Liver (tissue), 9 donors: ENCODE data around the gene ZNF530. TPM values are rescaled to one million over a fixed set of nuclear protein-coding genes. Genes with fewer than 3 reads are reported as not detected.

Source experiments
- DNase-seq: peaks from one replicate; pipeline ENCODE4 v3.0.0-alpha.2; 2017; ENCODE audit warnings: low spot score
- H3K27ac ChIP-seq, 2 donors: one replicate each; pipeline ENCODE4 v1.7.0; 2013; ENCODE audit warnings: inconsistent platforms in 2 of 2, low read length in 2 of 2, control low read depth in 1 of 2, low read depth in 1 of 2, mild to moderate bottlenecking in 1 of 2
- H3K27me3 ChIP-seq, 4 donors: one replicate each; pipeline versions ENCODE4 v1.6.1 to v1.7.0; 2013; ENCODE audit warnings: low read length in 3 of 4, inconsistent platforms in 1 of 4, mild to moderate bottlenecking in 1 of 4, moderate library complexity in 1 of 4; ENCODE audit not compliant: control insufficient read depth in 4 of 4, insufficient read depth in 4 of 4
- H3K36me3 ChIP-seq, 4 donors: one replicate each; pipeline versions ENCODE4 v1.6.1 to v1.7.0; 2013; ENCODE audit warnings: low read length in 3 of 4, mild to moderate bottlenecking in 3 of 4, low read depth in 1 of 4, moderate library complexity in 1 of 4; ENCODE audit not compliant: control insufficient read depth in 4 of 4, insufficient read depth in 3 of 4
- H3K4me1 ChIP-seq, 4 donors: one replicate each; pipeline versions ENCODE4 v1.6.1 to v1.7.0; 2013; ENCODE audit warnings: low read length in 3 of 4, mild to moderate bottlenecking in 3 of 4, moderate library complexity in 1 of 4; ENCODE audit not compliant: control insufficient read depth in 4 of 4, insufficient read depth in 4 of 4
- H3K4me3 ChIP-seq, 3 donors: one replicate each; pipeline versions ENCODE4 v1.6.1 to v1.7.0; 2013; ENCODE audit warnings: low read length in 3 of 3, control low read depth in 1 of 3, low read depth in 1 of 3, mild to moderate bottlenecking in 1 of 3
- H3K9ac ChIP-seq, 2 donors: one replicate each; pipeline ENCODE4 v1.7.0; 2013; ENCODE audit warnings: low read length in 2 of 2, mild to moderate bottlenecking in 2 of 2, moderate library complexity in 2 of 2, control low read depth in 1 of 2, low read depth in 1 of 2
- H3K9me3 ChIP-seq, 4 donors: one replicate each; pipeline versions ENCODE4 v1.6.1 to v1.7.0; 2013; ENCODE audit warnings: low read length in 3 of 4; ENCODE audit not compliant: control insufficient read depth in 4 of 4
- EGR1 ChIP-seq, 2 donors: IDR thresholded peaks; 2 replicates each; pipeline ENCODE4 v1.6.1; 2016 to 2018; ENCODE audit warnings: antibody characterized with exemption in 2 of 2, low read depth in 2 of 2
- FOXA1 ChIP-seq: IDR thresholded peaks from 2 replicates; pipeline ENCODE4 v1.6.1; 2016; ENCODE audit warnings: antibody characterized with exemption
- FOXA2 ChIP-seq: IDR thresholded peaks from 2 replicates; pipeline ENCODE4 v1.6.1; 2016; ENCODE audit warnings: antibody characterized with exemption
- GABPA ChIP-seq, 2 donors: IDR thresholded peaks in 1 of 2; conservative IDR thresholded peaks in 1 of 2; 2 replicates each; pipeline ENCODE4 v1.6.1; 2016; ENCODE audit warnings: antibody characterized with exemption in 2 of 2, mild to moderate bottlenecking in 1 of 2, moderate library complexity in 1 of 2
- HNF4A ChIP-seq, 2 donors: conservative IDR thresholded peaks; 2 replicates each; pipeline ENCODE4 v1.6.1; 2016; ENCODE audit warnings: antibody characterized with exemption in 2 of 2, mild to moderate bottlenecking in 2 of 2
- HNF4G ChIP-seq: IDR thresholded peaks from 2 replicates; pipeline ENCODE4 v1.6.1; 2016; ENCODE audit warnings: antibody characterized with exemption
- JUND ChIP-seq, 2 donors: IDR thresholded peaks; 2 replicates each; pipeline ENCODE4 v1.6.1; 2016; ENCODE audit warnings: antibody characterized with exemption in 2 of 2
- NR2F2 ChIP-seq: IDR thresholded peaks from 2 replicates; pipeline ENCODE4 v1.6.1; 2016; ENCODE audit warnings: antibody characterized with exemption
- RAD21 ChIP-seq, 2 donors: IDR thresholded peaks; 2 replicates each; pipeline ENCODE4 v1.6.1; 2016; ENCODE audit warnings: antibody characterized with exemption in 2 of 2, mild to moderate bottlenecking in 2 of 2
- RXRA ChIP-seq, 2 donors: IDR thresholded peaks; 2 replicates each; pipeline ENCODE4 v1.6.1; 2017 to 2018; ENCODE audit warnings: antibody characterized with exemption in 2 of 2, mild to moderate bottlenecking in 1 of 2
- SP1 ChIP-seq: IDR thresholded peaks from 2 replicates; pipeline ENCODE4 v1.6.1; 2018; ENCODE audit warnings: antibody characterized with exemption, mild to moderate bottlenecking
- YY1 ChIP-seq: IDR thresholded peaks from 2 replicates; pipeline ENCODE4 v1.6.1; 2016; ENCODE audit warnings: antibody characterized with exemption, mild to moderate bottlenecking
- WGBS: extraction: QIAGEN DNeasy Blood & Tissue Kit; methylation state at CpG from one replicate; pipeline ENCODE4 v1.1.7; 2013; 5-methylcytosine and 5-hydroxymethylcytosine counted together
- polyA plus RNA-seq, 2 donors: library from polyadenylated mRNA; stranded (reverse) in 1 of 2; unstranded in 1 of 2; fragments of 200-250 nt in 1 of 2; fragments of >200 nt in 1 of 2; fragmentation: Nextera tagmentation in 1 of 2; extraction: Ambion mirVana in 1 of 2; gene quantifications; one replicate each; pipeline versions ENCODE4 v1.2.1 to v1.2.3, GENCODE V29; 2013 to 2015
- total RNA-seq, 2 donors: library from RNA; depleted of rRNA; stranded (reverse); fragments of >200 nt; gene quantifications; one replicate each; pipeline ENCODE4 v1.2.3, GENCODE V29; 2014
- TF ChIP-seq, protein P1 (sequence below): IDR thresholded peaks from 2 replicates; pipeline ENCODE4 v1.6.1; 2016; ENCODE audit warnings: antibody characterized with exemption
- TF ChIP-seq, protein P2 (sequence below): IDR thresholded peaks from 2 replicates; pipeline ENCODE4 v1.6.1; 2016; ENCODE audit warnings: antibody characterized with exemption, mild to moderate bottlenecking
- TF ChIP-seq, protein P3 (sequence below): IDR thresholded peaks from 2 replicates; pipeline ENCODE4 v1.6.1; 2016; ENCODE audit warnings: antibody characterized with exemption
- TF ChIP-seq, protein P4 (sequence below): IDR thresholded peaks from 2 replicates; pipeline ENCODE4 v1.6.1; 2016; ENCODE audit warnings: antibody characterized with exemption
- donor health status: healthy.
- donor health status: healthy.
- donor health status: healthy.
- donor health status: healthy.
- donor health status: healthy.

The ZNF530 gene
- total and polyA plus RNA-seq, 4 donors, result 0.86 to 7.1 (median 1.4) TPM

DNA sequence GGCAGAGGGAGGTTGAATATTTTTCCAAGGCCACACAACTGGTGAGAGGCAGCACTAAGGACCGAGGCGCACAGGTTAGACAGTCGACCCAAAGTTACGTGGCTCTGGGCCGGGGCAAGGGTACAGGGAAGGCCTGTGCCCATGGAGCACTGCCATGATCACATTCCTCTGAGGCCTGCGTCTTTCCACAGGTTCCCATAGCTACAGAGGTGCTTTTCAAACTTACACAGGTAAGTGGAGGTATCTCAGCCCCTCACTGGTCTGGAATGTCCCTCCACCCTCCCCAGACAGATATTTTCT, 34.1 kb downstream of the ZNF530 start:
- WGBS, result 58% methylated on average over 6 of the region's 6 CpGs
- DNase-seq, result no peak

DNA sequence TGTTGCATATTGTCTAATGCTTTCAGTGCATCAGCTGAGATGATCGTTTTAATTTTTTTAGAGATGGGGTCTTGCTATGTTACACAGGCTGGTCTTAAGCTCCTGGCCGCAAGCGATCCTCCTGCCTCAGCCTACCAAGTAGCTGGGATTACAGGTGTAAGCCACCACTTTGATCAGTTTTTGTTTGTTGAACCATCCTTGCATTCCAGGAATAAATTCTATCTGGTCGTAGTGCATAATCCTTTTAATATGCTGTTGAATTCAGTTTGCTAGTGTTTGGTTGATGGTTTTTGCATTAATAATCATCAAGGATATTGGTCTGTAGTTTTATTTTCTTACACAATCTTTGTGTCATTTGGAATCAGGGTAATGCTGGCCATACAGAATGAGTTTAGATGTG, 37.7 kb downstream of the ZNF530 start:
- 99% methylated on average over 4 of the region's 4 CpGs for WGBS
- Histone ChIP-seq H3K4me1 (peaks cover 4 to 10% (median 8%) of the 10 kb centered on the region in 4 donors), H3K4me3 (peak overlapping the region in 2 of 3 donors; percentile 20 to 39), H3K9me3 (peaks cover 28 to 59% (median 55%) of the 10 kb centered on the region in 4 donors), H3K27me3 (no peaks in the 10 kb centered on the region), H3K36me3 (peaks cover 19 to 75% (median 62%) of the 10 kb centered on the region in 4 donors), H3K9ac (no peak overlapping the region), H3K27ac (no peak overlapping the region)
- no peak for DNase-seq
- TF ChIP-seq GABPA (IDR thresholded peaks at IDR 0.05 in 1 of 2, conservative IDR thresholded peaks at IDR 0.05 in 1 of 2) (no peak), HNF4G (no peak), SP1 (no peak), NR2F2 (no peak), RAD21 (IDR thresholded peaks at IDR 0.05) (no peak), FOXA2 (no peak), YY1 (no peak), FOXA1 (no peak), JUND (IDR thresholded peaks at IDR 0.05) (no peak), EGR1 (IDR thresholded peaks at IDR 0.05; ENCODE audit: low read depth in 2 of 2) (no peak), HNF4A (conservative IDR thresholded peaks at IDR 0.05) (no peak), RXRA (IDR thresholded peaks at IDR 0.05) (no peak)
- TF ChIP-seq, protein P1, sequence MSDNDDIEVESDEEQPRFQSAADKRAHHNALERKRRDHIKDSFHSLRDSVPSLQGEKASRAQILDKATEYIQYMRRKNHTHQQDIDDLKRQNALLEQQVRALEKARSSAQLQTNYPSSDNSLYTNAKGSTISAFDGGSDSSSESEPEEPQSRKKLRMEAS, result no peak
- TF ChIP-seq, protein P2, sequence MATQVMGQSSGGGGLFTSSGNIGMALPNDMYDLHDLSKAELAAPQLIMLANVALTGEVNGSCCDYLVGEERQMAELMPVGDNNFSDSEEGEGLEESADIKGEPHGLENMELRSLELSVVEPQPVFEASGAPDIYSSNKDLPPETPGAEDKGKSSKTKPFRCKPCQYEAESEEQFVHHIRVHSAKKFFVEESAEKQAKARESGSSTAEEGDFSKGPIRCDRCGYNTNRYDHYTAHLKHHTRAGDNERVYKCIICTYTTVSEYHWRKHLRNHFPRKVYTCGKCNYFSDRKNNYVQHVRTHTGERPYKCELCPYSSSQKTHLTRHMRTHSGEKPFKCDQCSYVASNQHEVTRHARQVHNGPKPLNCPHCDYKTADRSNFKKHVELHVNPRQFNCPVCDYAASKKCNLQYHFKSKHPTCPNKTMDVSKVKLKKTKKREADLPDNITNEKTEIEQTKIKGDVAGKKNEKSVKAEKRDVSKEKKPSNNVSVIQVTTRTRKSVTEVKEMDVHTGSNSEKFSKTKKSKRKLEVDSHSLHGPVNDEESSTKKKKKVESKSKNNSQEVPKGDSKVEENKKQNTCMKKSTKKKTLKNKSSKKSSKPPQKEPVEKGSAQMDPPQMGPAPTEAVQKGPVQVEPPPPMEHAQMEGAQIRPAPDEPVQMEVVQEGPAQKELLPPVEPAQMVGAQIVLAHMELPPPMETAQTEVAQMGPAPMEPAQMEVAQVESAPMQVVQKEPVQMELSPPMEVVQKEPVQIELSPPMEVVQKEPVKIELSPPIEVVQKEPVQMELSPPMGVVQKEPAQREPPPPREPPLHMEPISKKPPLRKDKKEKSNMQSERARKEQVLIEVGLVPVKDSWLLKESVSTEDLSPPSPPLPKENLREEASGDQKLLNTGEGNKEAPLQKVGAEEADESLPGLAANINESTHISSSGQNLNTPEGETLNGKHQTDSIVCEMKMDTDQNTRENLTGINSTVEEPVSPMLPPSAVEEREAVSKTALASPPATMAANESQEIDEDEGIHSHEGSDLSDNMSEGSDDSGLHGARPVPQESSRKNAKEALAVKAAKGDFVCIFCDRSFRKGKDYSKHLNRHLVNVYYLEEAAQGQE, result no peak
- TF ChIP-seq, protein P3, sequence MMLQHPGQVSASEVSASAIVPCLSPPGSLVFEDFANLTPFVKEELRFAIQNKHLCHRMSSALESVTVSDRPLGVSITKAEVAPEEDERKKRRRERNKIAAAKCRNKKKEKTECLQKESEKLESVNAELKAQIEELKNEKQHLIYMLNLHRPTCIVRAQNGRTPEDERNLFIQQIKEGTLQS, result no peak

More for the DNA sequence above, 34.1 kb downstream of the ZNF530 start:
- Histone ChIP-seq H3K27ac (no peak overlapping the region), H3K9me3 (peaks cover 7 to 47% (median 30%) of the 10 kb centered on the region in 4 donors), H3K4me3 (peak overlapping the region; percentile 69 to 95 (median 87)), H3K36me3 (peaks cover 3 to 41% (median 30%) of the 10 kb centered on the region in 4 donors), H3K27me3 (no peaks in the 10 kb centered on the region), H3K4me1 (peaks cover 4 to 10% (median 8%) of the 10 kb centered on the region in 4 donors), H3K9ac (peak overlapping the region in 1 of 2 donors; percentile 5)
- TF ChIP-seq EGR1 (IDR thresholded peaks at IDR 0.05; ENCODE audit: low read depth in 2 of 2) (no peak), SP1 (no peak), GABPA (IDR thresholded peaks at IDR 0.05 in 1 of 2, conservative IDR thresholded peaks at IDR 0.05 in 1 of 2) (no peak), HNF4G (no peak), NR2F2 (no peak), RXRA (IDR thresholded peaks at IDR 0.05) (no peak), YY1 (no peak), FOXA2 (no peak), FOXA1 (no peak), RAD21 (IDR thresholded peaks at IDR 0.05) (no peak)
- TF ChIP-seq, protein P4, sequence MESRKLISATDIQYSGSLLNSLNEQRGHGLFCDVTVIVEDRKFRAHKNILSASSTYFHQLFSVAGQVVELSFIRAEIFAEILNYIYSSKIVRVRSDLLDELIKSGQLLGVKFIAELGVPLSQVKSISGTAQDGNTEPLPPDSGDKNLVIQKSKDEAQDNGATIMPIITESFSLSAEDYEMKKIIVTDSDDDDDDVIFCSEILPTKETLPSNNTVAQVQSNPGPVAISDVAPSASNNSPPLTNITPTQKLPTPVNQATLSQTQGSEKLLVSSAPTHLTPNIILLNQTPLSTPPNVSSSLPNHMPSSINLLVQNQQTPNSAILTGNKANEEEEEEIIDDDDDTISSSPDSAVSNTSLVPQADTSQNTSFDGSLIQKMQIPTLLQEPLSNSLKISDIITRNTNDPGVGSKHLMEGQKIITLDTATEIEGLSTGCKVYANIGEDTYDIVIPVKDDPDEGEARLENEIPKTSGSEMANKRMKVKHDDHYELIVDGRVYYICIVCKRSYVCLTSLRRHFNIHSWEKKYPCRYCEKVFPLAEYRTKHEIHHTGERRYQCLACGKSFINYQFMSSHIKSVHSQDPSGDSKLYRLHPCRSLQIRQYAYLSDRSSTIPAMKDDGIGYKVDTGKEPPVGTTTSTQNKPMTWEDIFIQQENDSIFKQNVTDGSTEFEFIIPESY, result no peak
- TF ChIP-seq, protein P3, result no peak
- TF ChIP-seq, protein P1, result no peak
- TF ChIP-seq, protein P2, result no peak
